Trophoblast cell (in vitro differentiated cells and primary cell): ENCODE data around the gene GALNT13.

Source experiments
- DNase-seq, 2 donors: peaks; one replicate each; pipeline ENCODE4 v3.0.0-alpha.2; 2016
- H2AFZ ChIP-seq: 2 replicates; pipeline ENCODE4 v1.6.1; 2013; ENCODE audit warnings: low read length, moderate library complexity, mild to moderate bottlenecking; ENCODE audit not compliant: insufficient read depth, poor library complexity
- H2AK5ac ChIP-seq: 2 replicates; pipeline ENCODE4 v1.6.1; 2013; ENCODE audit warnings: mild to moderate bottlenecking, low read length
- H2BK120ac ChIP-seq: 2 replicates; pipeline ENCODE4 v1.6.1; 2013; ENCODE audit warnings: low read length, mild to moderate bottlenecking, moderate library complexity; ENCODE audit not compliant: insufficient read depth, poor library complexity
- H2BK12ac ChIP-seq: 2 replicates; pipeline ENCODE4 v1.6.1; 2013; ENCODE audit warnings: mild to moderate bottlenecking, low read length, moderate library complexity
- H2BK5ac ChIP-seq: 2 replicates; pipeline ENCODE4 v1.6.1; 2013; ENCODE audit warnings: low read length, low read depth, moderate library complexity, mild to moderate bottlenecking; ENCODE audit not compliant: poor library complexity
- H3K14ac ChIP-seq: 2 replicates; pipeline ENCODE4 v1.6.1; 2013; ENCODE audit warnings: mild to moderate bottlenecking, low read length
- H3K18ac ChIP-seq: 2 replicates; pipeline ENCODE4 v1.6.1; 2013; ENCODE audit warnings: mild to moderate bottlenecking, low read length
- H3K23ac ChIP-seq: 2 replicates; pipeline ENCODE4 v1.6.1; 2013; ENCODE audit warnings: low read length
- H3K27ac ChIP-seq: 2 replicates; pipeline ENCODE4 v1.5.1; 2013; ENCODE audit warnings: low read depth, mild to moderate bottlenecking, inconsistent platforms, low read length, moderate library complexity
- H3K27me3 ChIP-seq: 2 replicates; pipeline ENCODE4 v1.6.1; 2013; ENCODE audit warnings: inconsistent platforms, mild to moderate bottlenecking, low read length, moderate library complexity; ENCODE audit not compliant: insufficient read depth
- H3K36me3 ChIP-seq, 2 experiments: 1 replicate in 1 of 2; 2 replicates in 1 of 2; pipeline ENCODE4 v1.6.1; 2013; ENCODE audit warnings: low read length in 2 of 2, mild to moderate bottlenecking in 2 of 2, moderate library complexity in 1 of 2; ENCODE audit not compliant: insufficient read depth in 2 of 2, control insufficient read depth in 1 of 2
- H3K4ac ChIP-seq: 2 replicates; pipeline ENCODE4 v1.6.1; 2013; ENCODE audit warnings: low read depth, mild to moderate bottlenecking, low read length, moderate library complexity
- H3K4me1 ChIP-seq, 2 experiments: 1 replicate in 1 of 2; 2 replicates in 1 of 2; pipeline ENCODE4 v1.6.1; 2013; ENCODE audit warnings: low read length in 2 of 2, mild to moderate bottlenecking in 2 of 2, moderate library complexity in 1 of 2; ENCODE audit not compliant: insufficient read depth in 2 of 2, control insufficient read depth in 1 of 2
- H3K4me2 ChIP-seq: 2 replicates; pipeline ENCODE4 v1.6.1; 2013; ENCODE audit warnings: inconsistent platforms, mild to moderate bottlenecking, low read length, moderate library complexity
- H3K4me3 ChIP-seq: 2 replicates; pipeline ENCODE4 v1.5.1; 2013; ENCODE audit warnings: mild to moderate bottlenecking, low read depth, low read length, inconsistent platforms
- H3K79me1 ChIP-seq: one replicate; pipeline ENCODE4 v1.6.1; 2013; ENCODE audit warnings: low read length
- H3K79me2 ChIP-seq: 2 replicates; pipeline ENCODE4 v1.6.1; 2013; ENCODE audit warnings: low read length, mild to moderate bottlenecking; ENCODE audit not compliant: control insufficient read depth, insufficient read depth, poor library complexity
- H3K9ac ChIP-seq: 2 replicates; pipeline ENCODE4 v1.6.1; 2013; ENCODE audit warnings: mild to moderate bottlenecking, low read length
- H3K9me3 ChIP-seq: 2 replicates; pipeline ENCODE4 v1.6.1; 2013; ENCODE audit warnings: low read depth, mild to moderate bottlenecking, control low read depth, inconsistent platforms, low read length; ENCODE audit not compliant: insufficient read depth
- H4K12ac ChIP-seq: 2 replicates; pipeline ENCODE4 v1.6.1; 2013; ENCODE audit warnings: low read depth, mild to moderate bottlenecking, low read length, moderate library complexity
- H4K8ac ChIP-seq: 2 replicates; pipeline ENCODE4 v1.6.1; 2013; ENCODE audit warnings: low read depth, mild to moderate bottlenecking, low read length, moderate library complexity
- H4K91ac ChIP-seq: one replicate; pipeline ENCODE4 v1.6.1; 2013; ENCODE audit warnings: low read depth, mild to moderate bottlenecking, low read length, moderate library complexity
- WGBS: extraction: QIAGEN DNeasy Blood & Tissue Kit; methylation state at CpG from one replicate; pipeline ENCODE4 v1.1.7; 2013; ENCODE audit warnings: missing lambda C conversion rate; ENCODE audit not compliant: insufficient read length, insufficient coverage; ENCODE audit errors: extremely low coverage; 5-methylcytosine and 5-hydroxymethylcytosine counted together

GALNT13 gene

DNA sequence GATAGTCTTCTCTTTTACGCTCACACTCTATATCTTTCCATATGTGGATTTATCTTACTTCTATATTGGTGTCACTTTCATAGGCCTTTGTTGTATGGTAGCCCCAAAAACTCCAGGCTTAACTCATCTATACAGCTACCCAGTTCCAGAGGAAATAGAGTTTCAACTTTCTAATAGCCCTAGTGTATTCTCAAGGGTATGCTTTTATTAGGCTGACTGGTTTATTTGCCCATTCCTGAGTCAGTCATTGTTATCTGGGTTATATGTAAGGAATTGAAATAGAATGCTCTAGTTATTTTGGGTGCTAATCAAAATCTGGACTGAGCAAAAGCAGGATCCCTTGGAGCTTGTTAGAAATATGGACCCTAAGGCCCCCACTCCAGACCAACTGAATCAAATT is 519.3 kb downstream of the GALNT13 start:
- Histone ChIP-seq H3K14ac (no peak overlapping the region), H2AFZ (no peak overlapping the region), H4K91ac (no peak overlapping the region), H3K23ac (no peak overlapping the region), H3K36me3 (no peaks in the 10 kb centered on the region), H4K12ac (no peak overlapping the region), H3K18ac (no peak overlapping the region), H2BK5ac (no peak overlapping the region), H3K27ac (no peak overlapping the region), H3K9me3 (no peaks in the 10 kb centered on the region), H2BK12ac (no peak overlapping the region), H4K8ac (no peak overlapping the region), H3K27me3 (no peaks in the 10 kb centered on the region), H3K79me2 (no peaks in the 10 kb centered on the region), H3K4me3 (no peak overlapping the region), H2AK5ac (no peak overlapping the region), H3K79me1 (no peaks in the 10 kb centered on the region), H3K4me2 (no peak overlapping the region), H2BK120ac (no peak overlapping the region), H3K4ac (no peak overlapping the region), H3K9ac (no peak overlapping the region), H3K4me1 (no peaks in the 10 kb centered on the region)
- DNase-seq = no peak
- WGBS = no CpG with 5 or more reads among the region's 1 CpG

DNA sequence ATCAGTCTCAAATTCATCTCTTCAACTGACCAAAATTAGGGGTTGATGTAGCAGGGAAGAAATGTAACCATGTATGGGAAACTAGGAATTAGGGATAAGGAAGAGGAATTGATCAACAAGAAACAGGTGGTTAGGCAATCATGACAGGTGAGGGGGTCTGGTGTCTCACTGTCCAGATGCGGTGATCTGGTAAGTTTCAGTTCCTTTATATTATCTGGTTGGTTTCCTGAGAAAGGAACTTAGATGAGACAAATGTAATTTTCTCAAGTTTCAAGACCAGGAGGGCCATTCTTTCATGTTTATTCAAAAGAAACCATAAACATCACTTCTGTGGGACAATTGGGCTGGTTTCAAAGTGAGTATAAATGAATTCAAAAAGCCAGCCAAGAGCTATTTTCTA is 520.5 kb downstream of the GALNT13 start:
- no peak overlapping the region for H2BK12ac ChIP-seq
- no peaks in the 10 kb centered on the region for H3K79me2 ChIP-seq
- H3K27ac ChIP-seq = no peak overlapping the region
- no peak overlapping the region for H4K12ac ChIP-seq
- no peak for DNase-seq
- no peak overlapping the region for H4K8ac ChIP-seq
- no peak overlapping the region for H4K91ac ChIP-seq
- H2AFZ ChIP-seq = no peak overlapping the region
- H3K14ac ChIP-seq = no peak overlapping the region
- no peak overlapping the region for H2BK5ac ChIP-seq
- no peaks in the 10 kb centered on the region for H3K4me1 ChIP-seq
- H3K9me3 ChIP-seq = no peaks in the 10 kb centered on the region
- no peak overlapping the region for H3K9ac ChIP-seq
- no peak overlapping the region for H3K4ac ChIP-seq
- H3K79me1 ChIP-seq = no peaks in the 10 kb centered on the region
- H3K18ac ChIP-seq = no peak overlapping the region
- no peak overlapping the region for H3K23ac ChIP-seq
- H2BK120ac ChIP-seq = no peak overlapping the region
- H3K4me3 ChIP-seq = no peak overlapping the region
- no peaks in the 10 kb centered on the region for H3K27me3 ChIP-seq
- WGBS = no CpG with 5 or more reads among the region's 1 CpG
- H2AK5ac ChIP-seq = no peak overlapping the region
- H3K36me3 ChIP-seq = no peaks in the 10 kb centered on the region
- no peak overlapping the region for H3K4me2 ChIP-seq

DNA sequence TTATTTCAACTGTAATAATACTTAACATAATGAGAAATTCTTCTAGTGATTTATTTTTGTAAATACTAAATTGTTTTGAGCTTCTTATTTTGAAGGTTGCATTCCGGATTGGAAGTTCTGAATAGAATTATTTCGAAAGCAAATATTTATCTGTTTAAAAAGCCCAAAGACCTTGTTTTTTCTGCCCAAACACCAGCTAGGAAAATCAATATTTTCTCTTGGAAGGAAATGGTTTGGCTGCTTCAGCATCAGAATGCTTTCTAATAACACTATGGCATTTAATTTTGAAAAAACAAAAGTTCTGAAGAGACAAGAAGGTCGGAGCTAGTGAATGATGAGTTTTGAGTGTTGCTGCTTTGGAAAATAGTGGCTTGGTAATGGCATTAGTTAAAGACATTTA is 522.9 kb downstream of the GALNT13 start:
- Histone ChIP-seq H2AK5ac (no peak overlapping the region), H3K79me2 (no peaks in the 10 kb centered on the region), H3K4me1 (no peaks in the 10 kb centered on the region), H3K14ac (no peak overlapping the region), H4K8ac (no peak overlapping the region), H2BK5ac (no peak overlapping the region), H3K79me1 (no peaks in the 10 kb centered on the region), H3K27me3 (no peaks in the 10 kb centered on the region), H3K27ac (no peak overlapping the region), H3K4me2 (no peak overlapping the region), H2BK120ac (no peak overlapping the region), H4K91ac (no peak overlapping the region), H2AFZ (no peak overlapping the region), H3K9me3 (no peaks in the 10 kb centered on the region), H3K36me3 (no peaks in the 10 kb centered on the region), H3K9ac (no peak overlapping the region), H2BK12ac (no peak overlapping the region), H3K18ac (no peak overlapping the region), H3K4me3 (no peak overlapping the region), H3K23ac (no peak overlapping the region), H4K12ac (no peak overlapping the region), H3K4ac (no peak overlapping the region)
- no CpG with 5 or more reads among the region's 3 CpGs for WGBS
- no peak for DNase-seq

DNA sequence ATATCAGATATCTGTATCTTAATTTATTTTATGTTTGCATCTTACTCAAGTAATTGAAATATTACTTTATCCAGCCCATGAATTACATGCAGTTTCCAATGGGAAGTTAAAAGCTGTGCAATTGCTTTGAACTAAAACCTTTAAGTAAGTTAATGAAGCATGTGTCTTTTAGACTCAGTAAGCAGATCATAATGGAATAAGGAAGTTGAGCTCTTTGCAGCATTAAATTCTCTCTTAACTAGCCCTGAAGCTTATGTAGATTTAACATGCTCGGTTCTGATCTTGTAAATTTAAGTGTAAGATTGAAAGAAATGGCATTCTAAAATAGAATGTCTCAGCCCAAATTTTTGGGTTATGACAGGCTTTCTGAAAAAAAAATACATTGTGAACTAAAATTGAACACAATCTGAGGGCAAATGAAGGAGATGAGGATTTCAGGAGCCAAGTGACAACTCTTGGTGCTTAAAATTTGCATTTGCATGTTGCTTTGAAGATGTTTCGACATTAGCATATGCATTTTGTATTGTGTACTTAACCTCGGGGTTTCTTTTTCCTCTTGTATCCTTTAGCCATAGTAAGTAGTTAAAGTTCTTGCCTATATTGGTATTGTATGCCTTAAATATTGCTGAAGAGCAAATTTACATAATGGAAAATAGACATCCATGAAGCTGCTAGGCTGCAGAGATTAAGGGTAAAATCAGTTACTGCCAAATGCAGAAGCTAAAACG is 529.0 kb downstream of the GALNT13 start:
- Histone ChIP-seq H3K27ac (no peak overlapping the region), H3K4ac (no peak overlapping the region), H3K79me1 (no peaks in the 10 kb centered on the region), H3K9ac (no peak overlapping the region), H3K9me3 (no peaks in the 10 kb centered on the region), H2AK5ac (no peak overlapping the region), H2AFZ (no peak overlapping the region), H3K18ac (no peak overlapping the region), H4K12ac (no peak overlapping the region), H2BK120ac (no peak overlapping the region), H3K23ac (no peak overlapping the region), H2BK12ac (no peak overlapping the region), H3K4me3 (no peak overlapping the region), H3K4me1 (no peaks in the 10 kb centered on the region), H3K14ac (no peak overlapping the region), H3K27me3 (no peaks in the 10 kb centered on the region), H2BK5ac (no peak overlapping the region), H3K36me3 (no peaks in the 10 kb centered on the region), H4K91ac (no peak overlapping the region), H3K4me2 (no peak overlapping the region), H3K79me2 (no peaks in the 10 kb centered on the region), H4K8ac (no peak overlapping the region)
- no CpG with 5 or more reads among the region's 4 CpGs for WGBS
- no peak for DNase-seq
